HG03521 (cell line): ENCODE measurements around the gene RXFP2.

Experiments
- ATAC-seq: cut with Tn5 transposase; IDR thresholded peaks from one replicate; pipeline ENCODE4 v1.9.1; 2021; ENCODE audit warnings: mild to moderate bottlenecking, moderate library complexity; ENCODE audit not compliant: unreplicated experiment

RXFP2 gene

GRCh38 chr13:31815361-31816144 is 76.2 kb downstream of the RXFP2 start:
- no peak for ATAC-seq

- no peak for ATAC-seq
Measured at GRCh38 chr13:31818236-31818635, 78.9 kb downstream of the RXFP2 start.

GRCh38 chr13:31824705-31825517 is 85.6 kb downstream of the RXFP2 start:
- ATAC-seq = no peak

GRCh38 chr13:31826521-31826920 is 87.2 kb downstream of the RXFP2 start:
- no peak for ATAC-seq

GRCh38 chr13:31827707-31828106 is 88.4 kb downstream of the RXFP2 start:
- no peak for ATAC-seq

GRCh38 chr13:31835932-31836331 is 96.6 kb downstream of the RXFP2 start:
- no peak for ATAC-seq

- no peak for ATAC-seq
Measured at GRCh38 chr13:31843044-31843443, 103.7 kb downstream of the RXFP2 start.

- ATAC-seq = peak; percentile 96
Measured at GRCh38 chr13:31846182-31846938, 107.0 kb downstream of the RXFP2 start.

GRCh38 chr13:31846961-31847752 is 107.8 kb downstream of the RXFP2 start:
- ATAC-seq = no peak

GRCh38 chr13:31848621-31849020 is 109.3 kb downstream of the RXFP2 start:
- no peak for ATAC-seq

GRCh38 chr13:31849206-31849605 is 109.9 kb downstream of the RXFP2 start:
- no peak for ATAC-seq

GRCh38 chr13:31850041-31850555 is 110.8 kb downstream of the RXFP2 start:
- no peak for ATAC-seq

GRCh38 chr13:31851216-31851615 is 111.9 kb downstream of the RXFP2 start:
- ATAC-seq = no peak
